ENCODE results near the gene IRS1. TPM values are rescaled to one million over a fixed set of nuclear protein-coding genes. Genes with fewer than 3 reads are reported as not detected.
"Not testable (repeated sequence)": the region's sequence is repeated elsewhere in the genome, so short reads cannot be mapped to it uniquely, and the experiment has no call there.

Gene IRS1
- total RNA-seq = 1 to 10 TPM; 4.5 to 5.8 TPM

GRCh38 chr2:226799211-226799975 is at the start of gene IRS1:
Gene IRS1, minus strand, starts transcription at chr2:226799820. Its CDS starts 1,082 bp downstream, at chr2:226798738.
- H3K4me3 Mint-ChIP-seq = peak within 1 kb of the TSS; percentile 86
- H3K4me1 Mint-ChIP-seq = peaks cover 36% of the 10 kb centered on the region
- peak within 1 kb of the TSS; percentile 83 for H3K27ac Mint-ChIP-seq
- no peaks in the 10 kb centered on the region for H3K9me3 Mint-ChIP-seq (ENCODE audit: low read depth)
- peaks cover 7% of the 10 kb centered on the region for H3K27me3 Mint-ChIP-seq
- ATAC-seq = peak; percentile 63
- DNase-seq = peak; percentile 73
- no peaks in the 10 kb centered on the region for H3K36me3 Mint-ChIP-seq
- CTCF ChIA-PET = interaction anchor here (0.5 to 7.0 kb wide), 21 partner anchors 10 to 911 kb away, joined by 3 to 58 read pairs (median 3); partner anchors contain the start of gene RHBDD1

- DNase-seq (no peak), ATAC-seq (no peak)
- CTCF ChIA-PET = no interaction called here
- no peaks in the 10 kb centered on the region for H3K9me3 Mint-ChIP-seq (ENCODE audit: low read depth)
- no peak overlapping the region for H3K27ac Mint-ChIP-seq
- H3K36me3 Mint-ChIP-seq = peaks cover 7% of the 10 kb centered on the region
- H3K27me3 Mint-ChIP-seq = no peaks in the 10 kb centered on the region
- H3K4me1 Mint-ChIP-seq = peaks cover 10% of the 10 kb centered on the region
- H3K4me3 Mint-ChIP-seq = no peak overlapping the region
Measured at GRCh38 chr2:226849349-226849748, 49.7 kb upstream of the IRS1 start.

GRCh38 chr2:226847511-226847910 is 47.9 kb upstream of the IRS1 start:
- H3K9me3 Mint-ChIP-seq (ENCODE audit: low read depth) = peaks cover 2% of the 10 kb centered on the region
- peaks cover 19% of the 10 kb centered on the region for H3K4me1 Mint-ChIP-seq
- no peak for DNase-seq
- no peaks in the 10 kb centered on the region for H3K27me3 Mint-ChIP-seq
- H3K27ac Mint-ChIP-seq = no peak overlapping the region
- CTCF ChIA-PET = no interaction called here
- no peak for ATAC-seq
- peaks cover 18% of the 10 kb centered on the region for H3K36me3 Mint-ChIP-seq
- no peak overlapping the region for H3K4me3 Mint-ChIP-seq

GRCh38 chr2:226847090-226847489 is 47.5 kb upstream of the IRS1 start:
- no peak for DNase-seq
- H3K27ac Mint-ChIP-seq = no peak overlapping the region

GRCh38 chr2:226845386-226846116 is 45.9 kb upstream of the IRS1 start:
- CTCF ChIA-PET = no interaction called here
- H3K4me1 Mint-ChIP-seq = peaks cover 24% of the 10 kb centered on the region
- H3K4me3 Mint-ChIP-seq = no peak overlapping the region
- no peak overlapping the region for H3K27ac Mint-ChIP-seq
- H3K27me3 Mint-ChIP-seq = no peaks in the 10 kb centered on the region
- ATAC-seq (no peak), DNase-seq (no peak)
- peaks cover 32% of the 10 kb centered on the region for H3K36me3 Mint-ChIP-seq
- H3K9me3 Mint-ChIP-seq (ENCODE audit: low read depth) = peaks cover 2% of the 10 kb centered on the region

More at GRCh38 chr2:226847090-226847489, 47.5 kb upstream of the IRS1 start:
- H3K4me3 Mint-ChIP-seq = no peak overlapping the region
- CTCF ChIA-PET = no interaction called here
- H3K4me1 Mint-ChIP-seq = peaks cover 21% of the 10 kb centered on the region
- peaks cover 2% of the 10 kb centered on the region for H3K9me3 Mint-ChIP-seq (ENCODE audit: low read depth)
- H3K36me3 Mint-ChIP-seq = peaks cover 23% of the 10 kb centered on the region
- H3K27me3 Mint-ChIP-seq = no peaks in the 10 kb centered on the region
- no peak for ATAC-seq

- H3K4me1 Mint-ChIP-seq = peaks cover 45% of the 10 kb centered on the region
- H3K27ac Mint-ChIP-seq; H3K27me3 Mint-ChIP-seq; ATAC-seq; H3K4me3 Mint-ChIP-seq; H3K9me3 Mint-ChIP-seq (ENCODE audit: low read depth); DNase-seq; CTCF ChIA-PET: not testable (repeated sequence)
- H3K36me3 Mint-ChIP-seq = peaks cover 45% of the 10 kb centered on the region
Measured at GRCh38 chr2:226843001-226843400, 43.4 kb upstream of the IRS1 start.

- H3K27ac Mint-ChIP-seq = peak overlapping the region; percentile 99
- peak overlapping the region; percentile 55 for H3K4me3 Mint-ChIP-seq
- ATAC-seq (no peak), DNase-seq (no peak)
- H3K4me1 Mint-ChIP-seq = peaks cover 49% of the 10 kb centered on the region
- peaks cover 2% of the 10 kb centered on the region for H3K9me3 Mint-ChIP-seq (ENCODE audit: low read depth)
- CTCF ChIA-PET = interaction anchor here (1.4 to 2.5 kb wide), 3 partner anchors 23 to 39 kb away, joined by 4 to 8 read pairs (median 4); no protein-coding TSS in a partner anchor
- no peaks in the 10 kb centered on the region for H3K27me3 Mint-ChIP-seq
- H3K36me3 Mint-ChIP-seq = peaks cover 49% of the 10 kb centered on the region
Measured at GRCh38 chr2:226839951-226840350, 40.3 kb upstream of the IRS1 start.

GRCh38 chr2:226839161-226839560 is 39.5 kb upstream of the IRS1 start:
- Mint-ChIP-seq H3K27ac (peak overlapping the region; percentile 99), H3K4me1 (peaks cover 47% of the 10 kb centered on the region), H3K27me3 (no peaks in the 10 kb centered on the region), H3K9me3 (ENCODE audit: low read depth) (peaks cover 2% of the 10 kb centered on the region), H3K36me3 (peaks cover 47% of the 10 kb centered on the region), H3K4me3 (peak overlapping the region; percentile 86)
- no peak for DNase-seq
- CTCF ChIA-PET = interaction anchor here (0.8 to 2.5 kb wide), 4 partner anchors 23 to 39 kb away, joined by 3 to 8 read pairs (median 4); no protein-coding TSS in a partner anchor
- ATAC-seq = no peak

GRCh38 chr2:226838722-226839121 is 39.1 kb upstream of the IRS1 start:
- CTCF ChIA-PET = interaction anchor here (0.8 to 1.9 kb wide), 3 partner anchors 36 to 39 kb away, joined by 3 to 4 read pairs (median 3); partner anchors contain the start of gene IRS1
- Mint-ChIP-seq H3K4me1 (peaks cover 50% of the 10 kb centered on the region), H3K36me3 (peaks cover 44% of the 10 kb centered on the region), H3K27me3 (no peaks in the 10 kb centered on the region), H3K27ac (peak overlapping the region; percentile 99), H3K9me3 (ENCODE audit: low read depth) (peaks cover 2% of the 10 kb centered on the region), H3K4me3 (peak overlapping the region; percentile 86)
- DNase-seq = no peak
- ATAC-seq = no peak

- Mint-ChIP-seq H3K4me3 (peak overlapping the region; percentile 86), H3K36me3 (peaks cover 40% of the 10 kb centered on the region), H3K27ac (peak overlapping the region; percentile 99), H3K27me3 (no peaks in the 10 kb centered on the region), H3K4me1 (peaks cover 52% of the 10 kb centered on the region), H3K9me3 (ENCODE audit: low read depth) (peaks cover 2% of the 10 kb centered on the region)
- DNase-seq (no peak), ATAC-seq (no peak)
- CTCF ChIA-PET = interaction anchor here (1.1 to 1.9 kb wide), 3 partner anchors 35 to 39 kb away, joined by 3 to 4 read pairs (median 3); partner anchors contain the start of gene IRS1
Measured at GRCh38 chr2:226837787-226838603, 38.4 kb upstream of the IRS1 start.

GRCh38 chr2:226837334-226837733 is 37.7 kb upstream of the IRS1 start:
- Mint-ChIP-seq H3K4me1 (peaks cover 47% of the 10 kb centered on the region), H3K4me3 (peak overlapping the region; percentile 86), H3K36me3 (peaks cover 34% of the 10 kb centered on the region), H3K27ac (peak overlapping the region; percentile 99), H3K9me3 (ENCODE audit: low read depth) (no peaks in the 10 kb centered on the region), H3K27me3 (no peaks in the 10 kb centered on the region)
- no peak for ATAC-seq
- CTCF ChIA-PET = interaction anchor here (1.5 kb wide), 1 partner anchor 35 kb away, joined by 3 read pairs; no protein-coding TSS in a partner anchor
- no peak for DNase-seq

- H3K36me3 Mint-ChIP-seq = peaks cover 32% of the 10 kb centered on the region
- H3K4me1 Mint-ChIP-seq = peaks cover 47% of the 10 kb centered on the region
- no peaks in the 10 kb centered on the region for H3K9me3 Mint-ChIP-seq (ENCODE audit: low read depth)
- no peak for DNase-seq
- H3K4me3 Mint-ChIP-seq = peak overlapping the region; percentile 86
- ATAC-seq = no peak
- no peaks in the 10 kb centered on the region for H3K27me3 Mint-ChIP-seq
- CTCF ChIA-PET = interaction anchor here (0.9 to 2.1 kb wide), 3 partner anchors 34 to 38 kb away, joined by 3 to 15 read pairs (median 15); partner anchors contain the start of gene IRS1
- peak overlapping the region; percentile 99 for H3K27ac Mint-ChIP-seq
Measured at GRCh38 chr2:226836548-226836885, 36.9 kb upstream of the IRS1 start.

Measured in activated CD8-positive, alpha-beta memory T cell treated with anti-CD3 and anti-CD28 coated beads, Interleukin-2, amount 10 ng/mL, durations not matched to agents 7 days and 5 days (primary cell).